Uterus (tissue), 2 donors: Measurements from ENCODE around the gene PLP2.

Experiments
- POLR2A ChIP-seq, 2 donors: fragments of 450-650 bp; IDR thresholded peaks; one replicate each; pipeline ENCODE4 v1.6.1; 2016; ENCODE audit warnings: antibody characterized with exemption in 2 of 2, mild to moderate bottlenecking in 1 of 2, moderate library complexity in 1 of 2
- TF ChIP-seq, protein P1 (sequence below), 4 experiments: fragments of 200-600 bp in 2 of 4; fragments of 450-650 bp in 2 of 4; sonication (generic) in 2 of 4; IDR thresholded peaks; one replicate each; pipeline ENCODE4 v1.5.1; 2016 to 2019; ENCODE audit warnings: antibody characterized with exemption in 4 of 4, mild to moderate bottlenecking in 2 of 4, moderate library complexity in 1 of 4

DNA sequence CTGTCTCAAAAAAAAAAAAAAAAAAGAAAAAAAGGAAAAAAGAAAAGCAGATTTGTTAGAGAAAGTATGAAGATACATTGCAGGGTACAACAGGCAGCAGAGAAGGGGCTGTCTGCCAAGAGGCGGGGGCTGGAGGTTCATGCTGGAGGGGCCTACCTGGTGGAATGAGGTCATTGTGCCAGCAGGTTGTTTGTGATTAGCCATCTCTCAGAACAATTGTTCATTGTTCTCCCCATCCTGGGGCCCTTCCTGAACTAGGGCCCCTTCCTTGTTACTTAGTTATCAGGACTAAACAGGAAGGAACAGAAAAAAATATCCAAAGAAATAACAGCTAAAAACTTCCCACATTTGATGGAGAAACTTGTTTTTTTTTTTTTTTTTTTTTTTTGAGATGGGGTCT lies 34.2 kb upstream of the PLP2 start:
- TF ChIP-seq, protein P1, sequence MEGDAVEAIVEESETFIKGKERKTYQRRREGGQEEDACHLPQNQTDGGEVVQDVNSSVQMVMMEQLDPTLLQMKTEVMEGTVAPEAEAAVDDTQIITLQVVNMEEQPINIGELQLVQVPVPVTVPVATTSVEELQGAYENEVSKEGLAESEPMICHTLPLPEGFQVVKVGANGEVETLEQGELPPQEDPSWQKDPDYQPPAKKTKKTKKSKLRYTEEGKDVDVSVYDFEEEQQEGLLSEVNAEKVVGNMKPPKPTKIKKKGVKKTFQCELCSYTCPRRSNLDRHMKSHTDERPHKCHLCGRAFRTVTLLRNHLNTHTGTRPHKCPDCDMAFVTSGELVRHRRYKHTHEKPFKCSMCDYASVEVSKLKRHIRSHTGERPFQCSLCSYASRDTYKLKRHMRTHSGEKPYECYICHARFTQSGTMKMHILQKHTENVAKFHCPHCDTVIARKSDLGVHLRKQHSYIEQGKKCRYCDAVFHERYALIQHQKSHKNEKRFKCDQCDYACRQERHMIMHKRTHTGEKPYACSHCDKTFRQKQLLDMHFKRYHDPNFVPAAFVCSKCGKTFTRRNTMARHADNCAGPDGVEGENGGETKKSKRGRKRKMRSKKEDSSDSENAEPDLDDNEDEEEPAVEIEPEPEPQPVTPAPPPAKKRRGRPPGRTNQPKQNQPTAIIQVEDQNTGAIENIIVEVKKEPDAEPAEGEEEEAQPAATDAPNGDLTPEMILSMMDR (IDR thresholded peaks at IDR 0.05): no peak
- no peak for TF ChIP-seq POLR2A (IDR thresholded peaks at IDR 0.05)
